ENCODE measurements around the gene NLRP8. TPM values are rescaled to one million over a fixed set of nuclear protein-coding genes. Genes with fewer than 3 reads are reported as not detected.

The NLRP8 gene
- total and polyA plus RNA-seq, 10 donors = not detected

DNA sequence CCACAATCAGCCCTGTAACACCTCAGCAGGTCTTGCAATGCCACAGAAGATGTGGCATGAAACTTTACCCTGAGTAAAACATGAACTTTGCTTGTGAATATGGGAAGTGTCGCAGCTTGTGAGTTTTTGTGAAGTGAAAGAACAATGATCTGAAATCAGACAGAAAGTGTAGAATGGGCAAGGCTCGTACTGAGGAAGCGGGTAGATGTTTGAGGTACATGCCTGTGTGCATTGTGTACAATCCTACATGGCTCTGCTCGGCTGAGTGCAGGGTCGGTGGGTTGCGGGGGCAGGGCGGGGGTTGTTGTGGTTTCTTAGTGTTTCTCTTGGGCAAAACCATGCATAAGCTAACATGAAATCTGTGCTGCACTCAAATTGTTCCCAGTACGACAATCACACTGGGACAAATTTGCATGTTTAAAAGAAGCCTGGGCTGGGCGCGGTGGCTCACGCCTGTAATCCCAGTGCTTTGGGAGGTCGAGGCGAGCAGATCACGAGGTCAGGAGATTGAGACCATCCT lies 16.6 kb upstream of the NLRP8 start:
- no peaks in the 10 kb centered on the region for H3K36me3 ChIP-seq
- H3K27me3 ChIP-seq (replicated peaks in 1 of 7) = peaks cover 0 to 15% (median 0%) of the 10 kb centered on the region in 7 donors
- no peak overlapping the region for H3K27ac ChIP-seq
- no peak for DNase-seq
- 64 to 88% (median 74%) methylated on average over 14 of the region's 14 CpGs for WGBS, 5 donors
- intact Hi-C loops (cut with DNase I; ENCODE audit: low total_unique reads) = no loop called here
- H3K4me3 ChIP-seq = no peak overlapping the region
- H3K9me3 ChIP-seq = peaks cover 0 to 40% (median 6%) of the 10 kb centered on the region in 8 donors
- no peaks in the 10 kb centered on the region for H3K4me1 ChIP-seq
- TF ChIP-seq POLR2AphosphoS5 (IDR thresholded peaks at IDR 0.05) (no peak), POLR2A (IDR thresholded peaks at IDR 0.05) (no peak)
- TF ChIP-seq, protein P1, sequence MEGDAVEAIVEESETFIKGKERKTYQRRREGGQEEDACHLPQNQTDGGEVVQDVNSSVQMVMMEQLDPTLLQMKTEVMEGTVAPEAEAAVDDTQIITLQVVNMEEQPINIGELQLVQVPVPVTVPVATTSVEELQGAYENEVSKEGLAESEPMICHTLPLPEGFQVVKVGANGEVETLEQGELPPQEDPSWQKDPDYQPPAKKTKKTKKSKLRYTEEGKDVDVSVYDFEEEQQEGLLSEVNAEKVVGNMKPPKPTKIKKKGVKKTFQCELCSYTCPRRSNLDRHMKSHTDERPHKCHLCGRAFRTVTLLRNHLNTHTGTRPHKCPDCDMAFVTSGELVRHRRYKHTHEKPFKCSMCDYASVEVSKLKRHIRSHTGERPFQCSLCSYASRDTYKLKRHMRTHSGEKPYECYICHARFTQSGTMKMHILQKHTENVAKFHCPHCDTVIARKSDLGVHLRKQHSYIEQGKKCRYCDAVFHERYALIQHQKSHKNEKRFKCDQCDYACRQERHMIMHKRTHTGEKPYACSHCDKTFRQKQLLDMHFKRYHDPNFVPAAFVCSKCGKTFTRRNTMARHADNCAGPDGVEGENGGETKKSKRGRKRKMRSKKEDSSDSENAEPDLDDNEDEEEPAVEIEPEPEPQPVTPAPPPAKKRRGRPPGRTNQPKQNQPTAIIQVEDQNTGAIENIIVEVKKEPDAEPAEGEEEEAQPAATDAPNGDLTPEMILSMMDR (IDR thresholded peaks at IDR 0.05 in 8 of 11, conservative IDR thresholded peaks at IDR 0.05 in 3 of 11) = no peak

DNA sequence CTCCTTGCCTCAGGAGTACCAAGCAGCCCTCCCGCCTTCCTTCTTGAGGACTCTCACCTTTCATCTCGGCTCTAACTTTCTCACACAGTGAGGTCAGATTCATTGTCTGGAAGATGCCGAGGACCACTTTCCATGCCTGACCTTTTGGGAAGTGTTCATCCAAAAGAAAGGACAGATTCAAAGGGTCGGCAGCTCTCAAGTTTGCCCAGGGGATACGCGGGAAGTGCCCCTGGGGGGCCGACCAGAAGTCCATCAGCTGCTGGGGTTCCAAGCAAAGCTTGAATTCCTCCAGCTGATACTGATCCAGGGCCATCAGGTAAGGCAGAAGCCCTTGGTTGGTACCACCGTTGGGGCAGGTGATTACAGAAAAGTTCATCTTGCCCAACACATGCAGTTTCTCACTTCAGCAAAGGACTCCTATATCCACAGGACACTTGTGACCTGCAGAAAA lies 15.7 kb upstream of the NLRP8 start, which contains the start of gene NLRP13:
NLRP13 (minus strand) TSS at position 401 of the 451 bp plus-strand sequence; CDS start at position 376, 25 bp downstream.
- H3K4me3 ChIP-seq = no peak within 1 kb of the TSS
- H3K4me1 ChIP-seq = no peaks in the 10 kb centered on the region
- peaks cover 0 to 11% (median 0%) of the 10 kb centered on the region in 7 donors for H3K27me3 ChIP-seq (replicated peaks in 1 of 7)
- no peaks in the 10 kb centered on the region for H3K36me3 ChIP-seq
- peaks cover 0 to 31% (median 6%) of the 10 kb centered on the region in 8 donors for H3K9me3 ChIP-seq
- H3K27ac ChIP-seq = no peak within 1 kb of the TSS
- no peak for TF ChIP-seq POLR2AphosphoS5 (IDR thresholded peaks at IDR 0.05)
- TF ChIP-seq, protein P1 (IDR thresholded peaks at IDR 0.05 in 8 of 11, conservative IDR thresholded peaks at IDR 0.05 in 3 of 11) = no peak
- no peak for TF ChIP-seq POLR2A (IDR thresholded peaks at IDR 0.05)
- whole genome bisulfite sequencing, 5 donors = 86 to 92% (median 87%) methylated on average over 8 of the region's 8 CpGs
- DNase-seq = no peak
- intact Hi-C loops (cut with DNase I; ENCODE audit: low total_unique reads) = no loop called here

DNA sequence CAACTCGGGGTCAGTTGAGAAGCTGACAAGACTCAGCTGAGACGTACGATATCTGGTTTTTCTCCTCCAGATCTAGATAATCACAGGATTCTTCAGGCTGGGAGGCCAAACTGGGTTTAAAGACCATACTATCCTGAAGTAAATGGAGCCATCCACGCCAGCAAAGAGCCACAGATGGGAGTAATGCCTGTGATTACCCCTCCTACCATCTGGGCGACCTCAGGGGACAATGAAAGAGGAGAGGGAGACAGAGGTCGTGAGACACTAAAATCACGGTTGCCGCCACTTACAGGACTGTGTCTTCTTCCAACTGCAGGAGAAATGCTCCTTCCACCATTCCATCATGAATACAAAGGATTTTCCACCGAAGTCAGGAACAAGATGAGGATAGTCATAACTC lies 12.4 kb upstream of the NLRP8 start:
- H3K27ac ChIP-seq = no peak overlapping the region
- H3K36me3 ChIP-seq = no peaks in the 10 kb centered on the region
- H3K4me1 ChIP-seq = no peaks in the 10 kb centered on the region
- intact Hi-C loops (cut with DNase I; ENCODE audit: low total_unique reads) = no loop called here
- no peak overlapping the region for H3K4me3 ChIP-seq
- H3K9me3 ChIP-seq = peaks cover 0 to 35% (median 2%) of the 10 kb centered on the region in 8 donors
- no peaks in the 10 kb centered on the region for H3K27me3 ChIP-seq (replicated peaks in 1 of 7)
- TF ChIP-seq POLR2AphosphoS5 (IDR thresholded peaks at IDR 0.05) (no peak), POLR2A (IDR thresholded peaks at IDR 0.05) (no peak)
- TF ChIP-seq, protein P1 (IDR thresholded peaks at IDR 0.05 in 8 of 11, conservative IDR thresholded peaks at IDR 0.05 in 3 of 11) = no peak
- WGBS, 5 donors = 77 to 81% (median 80%) methylated on average over 9 of the region's 9 CpGs
- no peak for DNase-seq

DNA sequence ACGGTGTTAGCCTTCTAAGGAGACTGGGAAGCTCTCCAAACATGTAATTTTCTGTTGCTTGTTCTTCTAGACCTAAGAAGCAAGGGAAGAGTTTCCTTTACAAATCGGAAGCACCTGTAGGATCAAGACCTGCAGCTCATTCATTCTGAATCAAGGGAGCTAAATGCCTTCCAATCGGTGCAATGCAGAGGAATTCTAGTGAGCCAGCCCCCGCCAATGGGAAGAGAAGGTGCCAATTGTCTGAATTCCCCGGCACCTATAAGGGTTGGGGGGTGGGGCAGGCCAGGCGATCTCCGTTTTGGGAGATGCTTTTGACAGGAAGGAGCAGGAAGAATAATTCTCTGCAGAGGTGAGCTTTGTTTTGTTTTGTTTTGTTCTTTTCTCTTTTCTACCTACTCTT lies 8.4 kb upstream of the NLRP8 start:
- intact Hi-C loops (cut with DNase I; ENCODE audit: low total_unique reads) = no loop called here
- Histone ChIP-seq H3K4me1 (no peaks in the 10 kb centered on the region), H3K27ac (no peak overlapping the region), H3K4me3 (no peak overlapping the region), H3K9me3 (peaks cover 0 to 25% (median 0%) of the 10 kb centered on the region in 8 donors), H3K27me3 (replicated peaks in 1 of 7) (peaks cover 0 to 4% (median 0%) of the 10 kb centered on the region in 7 donors), H3K36me3 (no peaks in the 10 kb centered on the region)
- TF ChIP-seq POLR2A (IDR thresholded peaks at IDR 0.05) (no peak), POLR2AphosphoS5 (IDR thresholded peaks at IDR 0.05) (no peak)
- TF ChIP-seq, protein P1 (IDR thresholded peaks at IDR 0.05 in 8 of 11, conservative IDR thresholded peaks at IDR 0.05 in 3 of 11) = no peak
- DNase-seq = no peak
- 64 to 77% (median 71%) methylated on average over 7 of the region's 7 CpGs for WGBS, 5 donors

Measured in spleen (tissue), 11 donors.